ENCODE results near the gene RAB6C. TPM values are rescaled to one million over a fixed set of nuclear protein-coding genes. Genes with fewer than 3 reads are reported as not detected.
"Not testable (repeated sequence)": the region's sequence is repeated elsewhere in the genome, so short reads cannot be mapped to it uniquely, and the experiment has no call there.

The RAB6C gene
- total RNA-seq (2021; fragmentation: NEBNext Ultra II Directional; extraction: Animal tissue kit (Norgen Biotek cat#: 25700)) (0.09 TPM in 1 of 2 replicates, not detected in the other), polyA plus RNA-seq (2011; rRNA removed) (0.03 TPM in 1 of 2 replicates, not detected in the other), polyA minus RNA-seq (2011; rRNA and poly(A)+ RNA removed) (0.07 TPM in 1 of 2 replicates, not detected in the other)
- polyA plus RNA-seq (2011; cell fraction: cytosol; rRNA removed) = 0.06 TPM
- polyA plus RNA-seq (2011; cell fraction: nucleus; rRNA removed) = 0.03 TPM
- polyA plus RNA-seq (2012, experiment 1 of 2) = 0.05 TPM in 1 of 4 replicates, not detected in the others
- polyA plus RNA-seq (2012, experiment 2 of 2) = not detected
- polyA plus RNA-seq (2013, experiment 1 of 2) = 0.02 TPM
- polyA plus RNA-seq (2013, experiment 2 of 2) = 0.04 TPM
- not detected for polyA minus RNA-seq (2011; cell fraction: cytosol; rRNA and poly(A)+ RNA removed)
- not detected for polyA minus RNA-seq (2011; cell fraction: nucleus; rRNA and poly(A)+ RNA removed)
- long read RNA-seq, experiment 1 = 0 reads
- long read RNA-seq, experiment 2 = 0 reads

DNA sequence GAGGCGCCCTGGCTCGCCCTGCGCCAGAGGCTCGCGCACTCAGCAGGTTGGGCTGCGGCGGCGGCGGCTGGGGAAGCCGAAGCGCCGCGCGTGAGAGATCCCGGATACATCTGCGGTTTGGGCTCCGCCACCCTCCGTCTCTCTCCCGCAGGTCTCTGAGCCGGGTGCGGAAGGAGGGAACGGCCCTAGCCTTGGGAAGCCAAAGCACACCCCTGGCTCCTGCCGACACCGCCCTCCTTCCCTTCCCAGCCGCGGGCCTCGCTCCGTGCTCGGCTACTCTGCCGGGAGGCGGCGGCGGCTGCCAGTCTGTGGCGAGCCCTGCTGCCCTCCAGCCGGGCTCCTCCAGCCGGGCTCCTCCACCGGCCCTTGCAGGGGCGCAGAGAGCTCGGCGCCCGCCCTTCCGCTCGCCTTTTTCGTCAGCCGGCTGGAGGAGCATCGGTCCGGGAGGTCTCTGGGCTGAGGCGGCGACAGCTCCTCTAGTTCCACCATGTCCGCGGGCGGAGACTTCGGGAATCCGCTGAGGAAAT lies at the start of gene RAB6C:
RAB6C (plus strand) TSS at position 38 of the 527 bp plus-strand sequence; CDS start at position 488, 450 bp downstream.
- H2BK15ac ChIP-seq (ENCODE audit: low read length); POLR2A ChIA-PET (ENCODE audit: partially characterized antibody); H3K56ac ChIP-seq (replicated peaks; ENCODE audit: insufficient read length, low read depth, low read length); H3K18ac ChIP-seq (ENCODE audit: extremely low read depth, low read length); H2BK120ac ChIP-seq (replicated peaks; ENCODE audit: low read depth, low read length); H3K27ac ChIP-seq (ENCODE audit: low read depth, low read length); H4K20me1 ChIP-seq (replicated peaks in 1 of 2; ENCODE audit: control insufficient read depth in 1 of 2, insufficient read depth in 2 of 2, low read length in 2 of 2); FAIRE-seq; H2AFZ ChIP-seq (ENCODE audit: low read length); CTCF ChIA-PET (ENCODE audit: partially characterized antibody); H3K23me2 ChIP-seq (ENCODE audit: low read depth, low read length); H4K5ac ChIP-seq (ENCODE audit: insufficient read length, low read depth, low read length); H3K14ac ChIP-seq (ENCODE audit: insufficient read length); H3K4me1 ChIP-seq (replicated peaks in 1 of 4; ENCODE audit: control insufficient read depth in 3 of 4, insufficient read depth in 4 of 4, low read length in 3 of 4); H2BK12ac ChIP-seq (ENCODE audit: low read depth, low read length); H2BK20ac ChIP-seq (ENCODE audit: low read length); H3K79me2 ChIP-seq (ENCODE audit: control insufficient read depth in 1 of 2, insufficient read depth in 2 of 2, low read length in 2 of 2); H2AK5ac ChIP-seq (ENCODE audit: low read depth, low read length); H4K91ac ChIP-seq (replicated peaks; ENCODE audit: insufficient read length, low read length); H3K9me3 ChIP-seq (ENCODE audit: insufficient read depth in 2 of 2, low read depth in 1 of 2, low read length in 1 of 2); H2BK5ac ChIP-seq (ENCODE audit: low read depth, low read length); H3K4ac ChIP-seq (replicated peaks; ENCODE audit: insufficient read length, low read depth, low read length); H3K9ac ChIP-seq (replicated peaks in 1 of 4; ENCODE audit: extremely low read depth in 1 of 4, low read depth in 3 of 4, low read length in 3 of 4); H3K36me3 ChIP-seq (ENCODE audit: control insufficient read depth in 2 of 4, insufficient read depth in 4 of 4, low read length in 3 of 4); H3K79me1 ChIP-seq (ENCODE audit: low read depth, low read length); H3K23ac ChIP-seq (ENCODE audit: insufficient read length); H4K8ac ChIP-seq (ENCODE audit: extremely low read depth, insufficient read depth, low read length): not testable (repeated sequence)
- WGBS, 2 experiments (ENCODE audit: extremely low coverage in 1 of 2, insufficient coverage in 1 of 2, insufficient read length in 1 of 2, insufficient replicate concordance in 2 of 2, low coverage in 1 of 2, low lambda C conversion rate in 2 of 2, missing lambda C conversion rate in 1 of 2) = 2% methylated on average over 40 of the region's 54 CpGs; no CpG with 5 or more reads in 1 of the 2 experiments
- H3K4me3 ChIP-seq (ENCODE audit: extremely low read depth in 1 of 4, insufficient read depth in 2 of 4, low read depth in 3 of 4, low read length in 4 of 4) = peak within 1 kb of the TSS; percentile 32 to 62 (median 43)
- peak; percentile 10 to 76 for DNase-seq (ENCODE audit: low read depth in 1 of 2, low spot score in 2 of 2)
- TF ChIP-seq ASH2L (IDR thresholded peaks at IDR 0.05; ENCODE audit: low read length) (peak; percentile 41), SUZ12 (IDR thresholded peaks at IDR 0.05; ENCODE audit: low read length) (peak; percentile 55; the same call in 1 of the 2 replicates), TBP (IDR thresholded peaks at IDR 0.05; ENCODE audit: low read depth, low read length) (peak; percentile 22; the same call in 1 of the 2 replicates), EZH2 (IDR thresholded peaks at IDR 0.05; ENCODE audit: low read depth, low read length, severe bottlenecking) (peak; percentile 39)
- H3K4me2 ChIP-seq (ENCODE audit: insufficient read depth in 1 of 2, low read depth in 2 of 2, low read length in 2 of 2) = peak within 1 kb of the TSS; percentile 76 to 86
- H3K27me3 ChIP-seq (replicated peaks in 1 of 4; ENCODE audit: control insufficient read depth in 3 of 4, extremely low read depth in 1 of 4, insufficient read depth in 3 of 4, low read length in 3 of 4) = peaks cover 1 to 12% (median 6%) of the 10 kb centered on the region in 4 experiments; a peak in 3 of 7 replicates
